Measurements from ENCODE around the gene PFDN4. TPM values are rescaled to one million over a fixed set of nuclear protein-coding genes. Genes with fewer than 3 reads are reported as not detected.

PFDN4 gene
- total and polyA plus RNA-seq, 2 donors (not counting 1 experiment from before 2014, with no cell fraction given) = 86.7 to 87.0 TPM

DNA sequence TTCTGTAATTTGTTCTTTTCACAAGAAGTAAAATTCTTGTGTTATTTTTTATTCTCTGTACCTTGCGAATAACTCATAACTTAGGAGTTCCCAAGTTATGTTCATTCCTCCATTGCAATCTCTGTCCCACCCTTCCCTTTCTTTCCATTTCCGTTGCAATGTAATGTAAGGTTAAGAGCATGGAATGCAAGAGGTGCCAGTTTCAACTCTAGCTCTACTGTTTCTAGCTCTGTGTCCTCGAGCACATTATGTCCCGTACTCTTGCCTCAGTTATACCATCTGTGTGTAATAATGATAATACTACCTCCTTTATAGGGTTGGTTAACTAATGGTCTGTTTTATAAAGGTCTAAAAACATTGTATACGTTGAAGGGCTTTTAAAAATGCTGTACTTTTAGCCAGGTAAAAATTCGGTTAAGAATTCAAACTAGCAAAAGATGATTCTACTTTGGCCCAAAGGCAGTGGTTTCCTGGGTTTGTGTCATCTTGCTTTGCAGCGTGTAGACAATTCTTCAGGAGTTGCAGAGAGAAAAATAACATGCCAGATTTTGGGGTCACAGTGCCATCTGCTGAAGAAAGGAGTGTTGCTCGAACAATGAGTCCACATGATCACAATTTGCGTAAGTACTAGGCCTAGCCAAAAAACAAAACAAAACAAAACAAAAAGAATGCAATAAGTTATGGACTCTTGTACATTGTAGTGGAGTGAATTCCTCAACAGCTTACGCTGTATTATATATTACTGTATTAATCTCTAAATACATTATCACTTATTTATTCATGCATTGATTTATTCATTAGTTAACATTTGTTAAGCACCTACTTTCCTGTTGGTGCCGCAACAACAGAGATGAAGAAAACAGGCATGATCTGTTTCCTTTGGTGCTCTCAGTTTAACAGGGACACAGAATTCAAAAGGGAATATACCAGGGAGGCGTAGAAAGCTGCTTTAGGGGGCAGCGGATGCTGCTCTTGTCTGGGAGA is 10.0 kb upstream of the PFDN4 start:
- Histone ChIP-seq H4K20me1 (ENCODE audit: control insufficient read depth, extremely low read depth, insufficient read depth, low read length) (no peaks in the 10 kb centered on the region), H3K9ac (ENCODE audit: insufficient read depth, low read length) (no peak overlapping the region), H3K4me3 (replicated peaks in 1 of 4; ENCODE audit: control extremely low read depth in 1 of 4, insufficient read depth in 1 of 4, low read depth in 3 of 4, low read length in 4 of 4) (no peak overlapping the region), H3K79me2 (ENCODE audit: control insufficient read depth, insufficient read depth, low read length) (no peaks in the 10 kb centered on the region), H2AFZ (ENCODE audit: low read length) (no peak overlapping the region), H3K27me3 (ENCODE audit: control insufficient read depth, insufficient read depth, low read length) (no peaks in the 10 kb centered on the region), H3K27ac (ENCODE audit: insufficient read depth, low read length) (no peak overlapping the region), H3K9me3 (ENCODE audit: control insufficient read depth, insufficient read depth, low read depth, low read length) (no peaks in the 10 kb centered on the region), H3K4me2 (ENCODE audit: extremely low read depth, insufficient read depth, low read length) (no peak overlapping the region), H3K36me3 (ENCODE audit: control insufficient read depth, insufficient read depth, low read length) (no peaks in the 10 kb centered on the region), H3K4me1 (ENCODE audit: control insufficient read depth, extremely low read depth, insufficient read depth, low read length) (no peaks in the 10 kb centered on the region)
- TF ChIP-seq, protein P1, sequence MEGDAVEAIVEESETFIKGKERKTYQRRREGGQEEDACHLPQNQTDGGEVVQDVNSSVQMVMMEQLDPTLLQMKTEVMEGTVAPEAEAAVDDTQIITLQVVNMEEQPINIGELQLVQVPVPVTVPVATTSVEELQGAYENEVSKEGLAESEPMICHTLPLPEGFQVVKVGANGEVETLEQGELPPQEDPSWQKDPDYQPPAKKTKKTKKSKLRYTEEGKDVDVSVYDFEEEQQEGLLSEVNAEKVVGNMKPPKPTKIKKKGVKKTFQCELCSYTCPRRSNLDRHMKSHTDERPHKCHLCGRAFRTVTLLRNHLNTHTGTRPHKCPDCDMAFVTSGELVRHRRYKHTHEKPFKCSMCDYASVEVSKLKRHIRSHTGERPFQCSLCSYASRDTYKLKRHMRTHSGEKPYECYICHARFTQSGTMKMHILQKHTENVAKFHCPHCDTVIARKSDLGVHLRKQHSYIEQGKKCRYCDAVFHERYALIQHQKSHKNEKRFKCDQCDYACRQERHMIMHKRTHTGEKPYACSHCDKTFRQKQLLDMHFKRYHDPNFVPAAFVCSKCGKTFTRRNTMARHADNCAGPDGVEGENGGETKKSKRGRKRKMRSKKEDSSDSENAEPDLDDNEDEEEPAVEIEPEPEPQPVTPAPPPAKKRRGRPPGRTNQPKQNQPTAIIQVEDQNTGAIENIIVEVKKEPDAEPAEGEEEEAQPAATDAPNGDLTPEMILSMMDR (conservative IDR thresholded peaks at IDR 0.05 in 1 of 2, IDR thresholded peaks at IDR 0.05 in 1 of 2; ENCODE audit: low read depth in 1 of 2, low read length in 2 of 2) = peak; percentile 34 to 41
- TF ChIP-seq EZH2 (IDR thresholded peaks at IDR 0.05; ENCODE audit: low read length, missing control alignments) = no peak
- DNase-seq (ENCODE audit: low read depth in 2 of 2) = peak; percentile 60 to 74

DNA sequence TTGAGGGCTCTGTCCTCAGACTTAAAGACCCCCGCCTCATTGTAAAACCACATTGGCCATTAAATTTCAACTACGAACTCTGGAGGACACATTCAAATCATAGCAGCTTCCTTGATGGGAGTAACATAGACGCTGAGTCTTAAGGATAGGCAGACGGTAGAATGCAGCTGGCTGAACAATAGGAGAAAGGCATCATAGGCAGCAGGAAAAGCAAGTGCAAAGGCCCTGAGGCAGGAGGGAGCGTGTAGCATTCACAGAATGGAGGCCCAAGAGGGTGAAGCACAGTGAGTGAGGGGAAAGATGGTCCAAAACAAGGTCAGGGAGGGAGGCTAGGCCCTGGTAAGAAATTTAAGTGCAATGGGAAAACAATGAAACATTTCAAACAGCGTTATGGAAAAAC is 8.6 kb upstream of the PFDN4 start:
- no peaks in the 10 kb centered on the region for H3K79me2 ChIP-seq (ENCODE audit: control insufficient read depth, insufficient read depth, low read length)
- no peak for DNase-seq (ENCODE audit: low read depth in 2 of 2)
- no peak overlapping the region for H3K4me2 ChIP-seq (ENCODE audit: extremely low read depth, insufficient read depth, low read length)
- H3K9ac ChIP-seq (ENCODE audit: insufficient read depth, low read length) = no peak overlapping the region
- H3K4me3 ChIP-seq (replicated peaks in 1 of 4; ENCODE audit: control extremely low read depth in 1 of 4, insufficient read depth in 1 of 4, low read depth in 3 of 4, low read length in 4 of 4) = no peak overlapping the region
- H3K4me1 ChIP-seq (ENCODE audit: control insufficient read depth, extremely low read depth, insufficient read depth, low read length) = no peaks in the 10 kb centered on the region
- no peaks in the 10 kb centered on the region for H4K20me1 ChIP-seq (ENCODE audit: control insufficient read depth, extremely low read depth, insufficient read depth, low read length)
- H3K36me3 ChIP-seq (ENCODE audit: control insufficient read depth, insufficient read depth, low read length) = no peaks in the 10 kb centered on the region
- no peaks in the 10 kb centered on the region for H3K9me3 ChIP-seq (ENCODE audit: control insufficient read depth, insufficient read depth, low read depth, low read length)
- H3K27ac ChIP-seq (ENCODE audit: insufficient read depth, low read length) = no peak overlapping the region
- H2AFZ ChIP-seq (ENCODE audit: low read length) = no peak overlapping the region
- TF ChIP-seq, protein P1 (conservative IDR thresholded peaks at IDR 0.05 in 1 of 2, IDR thresholded peaks at IDR 0.05 in 1 of 2; ENCODE audit: low read depth in 1 of 2, low read length in 2 of 2) = no peak
- no peak for TF ChIP-seq EZH2 (IDR thresholded peaks at IDR 0.05; ENCODE audit: low read length, missing control alignments)
- H3K27me3 ChIP-seq (ENCODE audit: control insufficient read depth, insufficient read depth, low read length) = no peaks in the 10 kb centered on the region

DNA sequence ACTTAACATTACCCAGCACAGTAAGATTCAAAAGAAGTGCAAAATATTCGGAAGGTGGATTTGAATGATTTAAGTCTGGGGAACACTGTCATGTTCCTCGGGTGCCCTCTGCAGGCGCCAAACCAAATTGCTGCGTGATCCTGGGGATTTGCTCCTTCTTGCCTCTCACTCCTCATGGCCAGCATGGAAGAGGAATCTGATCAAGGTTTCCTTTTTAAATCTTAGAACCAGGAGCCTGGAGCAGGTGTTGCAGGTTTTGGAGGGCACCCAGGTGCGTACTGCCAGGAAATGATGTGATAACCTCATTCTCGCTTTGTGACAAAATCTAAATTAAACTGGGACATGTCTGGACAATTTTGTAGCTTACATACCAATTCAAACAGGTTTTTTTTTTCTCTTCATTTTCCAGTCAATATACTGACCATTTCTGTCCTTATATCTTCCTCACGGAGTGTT is 8.1 kb upstream of the PFDN4 start:
- Histone ChIP-seq H3K36me3 (ENCODE audit: control insufficient read depth, insufficient read depth, low read length) (no peaks in the 10 kb centered on the region), H3K79me2 (ENCODE audit: control insufficient read depth, insufficient read depth, low read length) (no peaks in the 10 kb centered on the region), H3K9me3 (ENCODE audit: control insufficient read depth, insufficient read depth, low read depth, low read length) (no peaks in the 10 kb centered on the region), H3K4me2 (ENCODE audit: extremely low read depth, insufficient read depth, low read length) (no peak overlapping the region), H3K4me1 (ENCODE audit: control insufficient read depth, extremely low read depth, insufficient read depth, low read length) (no peaks in the 10 kb centered on the region), H3K27ac (ENCODE audit: insufficient read depth, low read length) (no peak overlapping the region), H3K9ac (ENCODE audit: insufficient read depth, low read length) (no peak overlapping the region), H3K4me3 (replicated peaks in 1 of 4; ENCODE audit: control extremely low read depth in 1 of 4, insufficient read depth in 1 of 4, low read depth in 3 of 4, low read length in 4 of 4) (no peak overlapping the region), H2AFZ (ENCODE audit: low read length) (no peak overlapping the region), H4K20me1 (ENCODE audit: control insufficient read depth, extremely low read depth, insufficient read depth, low read length) (no peaks in the 10 kb centered on the region), H3K27me3 (ENCODE audit: control insufficient read depth, insufficient read depth, low read length) (no peaks in the 10 kb centered on the region)
- no peak for TF ChIP-seq EZH2 (IDR thresholded peaks at IDR 0.05; ENCODE audit: low read length, missing control alignments)
- TF ChIP-seq, protein P1 (conservative IDR thresholded peaks at IDR 0.05 in 1 of 2, IDR thresholded peaks at IDR 0.05 in 1 of 2; ENCODE audit: low read depth in 1 of 2, low read length in 2 of 2) = peak; percentile 92 to 94
- DNase-seq (ENCODE audit: low read depth in 2 of 2) = peak; percentile 56 to 80

All from fibroblast of lung (primary cell).